ENCODE measurements around the gene CHRM4.

The CHRM4 gene

GRCh38 chr11:46383974-46384701, 7.4 kb downstream of the CHRM4 start:
- Histone ChIP-seq H3K4me1 (ENCODE audit: control insufficient read depth, insufficient read depth, low read depth, low read length) (peaks cover 40% of the 10 kb centered on the region), H3K9me3 (ENCODE audit: control insufficient read depth, low read length) (no peaks in the 10 kb centered on the region), H3K4me3 (ENCODE audit: insufficient read depth in 1 of 2, low read depth in 1 of 2, low read length in 2 of 2) (no peak overlapping the region), H3K27me3 (ENCODE audit: control insufficient read depth in 1 of 2, insufficient read depth in 1 of 2, low read length in 2 of 2) (peaks cover 32 to 44% of the 10 kb centered on the region in 2 experiments), H2AK5ac (ENCODE audit: low read length, severe bottlenecking) (no peak overlapping the region), H3K4me2 (ENCODE audit: low read length, poor library complexity, severe bottlenecking) (no peak overlapping the region), H3K23ac (ENCODE audit: low read length in 2 of 2) (no peak overlapping the region), H3K4ac (ENCODE audit: low read depth in 1 of 2, low read length in 2 of 2) (no peak overlapping the region), H3K79me1 (replicated peaks; ENCODE audit: low read length, poor library complexity, severe bottlenecking) (peaks cover 1% of the 10 kb centered on the region), H2AFZ (ENCODE audit: low read depth, low read length) (no peak overlapping the region), H3K14ac (ENCODE audit: low read length in 2 of 2) (no peak overlapping the region), H2BK120ac (ENCODE audit: low read depth, low read length) (no peak overlapping the region), H2BK5ac (ENCODE audit: low read depth, low read length, poor library complexity, severe bottlenecking) (no peak overlapping the region), H2BK12ac (ENCODE audit: low read length in 2 of 2) (no peak overlapping the region), H3K27ac (ENCODE audit: low read length, poor library complexity, severe bottlenecking) (no peak overlapping the region), H3K18ac (ENCODE audit: low read depth in 1 of 2, low read length in 2 of 2) (no peak overlapping the region), H2BK15ac (ENCODE audit: low read depth, poor library complexity, severe bottlenecking) (no peak overlapping the region), H3K9ac (ENCODE audit: low read length) (no peak overlapping the region), H3K36me3 (ENCODE audit: control insufficient read depth in 1 of 2, insufficient read depth in 2 of 2, low read depth in 1 of 2, low read length in 2 of 2) (no peaks in the 10 kb centered on the region), H4K8ac (ENCODE audit: low read length) (no peak overlapping the region), H4K91ac (ENCODE audit: low read length) (no peak overlapping the region)
- WGBS, result 89% methylated on average over 8 of the region's 12 CpGs
- DNase-seq, result no peak

- peaks cover 1% of the 10 kb centered on the region for H3K79me1 ChIP-seq (replicated peaks; ENCODE audit: low read length, poor library complexity, severe bottlenecking)
- H3K27ac ChIP-seq (ENCODE audit: low read length, poor library complexity, severe bottlenecking), result no peak overlapping the region
- peaks cover 3 to 6% of the 10 kb centered on the region in 2 experiments for H3K36me3 ChIP-seq (ENCODE audit: control insufficient read depth in 1 of 2, insufficient read depth in 2 of 2, low read depth in 1 of 2, low read length in 2 of 2)
- no peak overlapping the region for H4K91ac ChIP-seq (ENCODE audit: low read length)
- H2BK15ac ChIP-seq (ENCODE audit: low read depth, poor library complexity, severe bottlenecking), result no peak overlapping the region
- H3K23ac ChIP-seq (ENCODE audit: low read length in 2 of 2), result no peak overlapping the region
- H4K8ac ChIP-seq (ENCODE audit: low read length), result no peak overlapping the region
- H3K27me3 ChIP-seq (ENCODE audit: control insufficient read depth in 1 of 2, insufficient read depth in 1 of 2, low read length in 2 of 2), result peaks cover 24 to 36% of the 10 kb centered on the region in 2 experiments
- no peak overlapping the region for H3K4ac ChIP-seq (ENCODE audit: low read depth in 1 of 2, low read length in 2 of 2)
- H3K14ac ChIP-seq (ENCODE audit: low read length in 2 of 2), result no peak overlapping the region
- no peak overlapping the region for H3K4me3 ChIP-seq (ENCODE audit: insufficient read depth in 1 of 2, low read depth in 1 of 2, low read length in 2 of 2)
- no peak overlapping the region for H2BK5ac ChIP-seq (ENCODE audit: low read depth, low read length, poor library complexity, severe bottlenecking)
- H3K9ac ChIP-seq (ENCODE audit: low read length), result no peak overlapping the region
- no peak overlapping the region for H3K4me2 ChIP-seq (ENCODE audit: low read length, poor library complexity, severe bottlenecking)
- H2AFZ ChIP-seq (ENCODE audit: low read depth, low read length), result no peak overlapping the region
- H2BK120ac ChIP-seq (ENCODE audit: low read depth, low read length), result no peak overlapping the region
- 79% methylated on average over 5 of the region's 7 CpGs for WGBS
- no peaks in the 10 kb centered on the region for H3K9me3 ChIP-seq (ENCODE audit: control insufficient read depth, low read length)
- H3K4me1 ChIP-seq (ENCODE audit: control insufficient read depth, insufficient read depth, low read depth, low read length), result peaks cover 44% of the 10 kb centered on the region
- DNase-seq, result no peak
- H2BK12ac ChIP-seq (ENCODE audit: low read length in 2 of 2), result no peak overlapping the region
- H3K18ac ChIP-seq (ENCODE audit: low read depth in 1 of 2, low read length in 2 of 2), result no peak overlapping the region
- H2AK5ac ChIP-seq (ENCODE audit: low read length, severe bottlenecking), result no peak overlapping the region
Observed at GRCh38 chr11:46383404-46383758, 8.2 kb downstream of the CHRM4 start.

- Histone ChIP-seq H3K4me1 (ENCODE audit: control insufficient read depth, insufficient read depth, low read depth, low read length) (peaks cover 46% of the 10 kb centered on the region), H4K8ac (ENCODE audit: low read length) (peak overlapping the region; percentile 82), H2BK120ac (ENCODE audit: low read depth, low read length) (no peak overlapping the region), H3K9ac (ENCODE audit: low read length) (no peak overlapping the region), H3K18ac (ENCODE audit: low read depth in 1 of 2, low read length in 2 of 2) (peak overlapping the region; percentile 54 to 84), H3K27ac (ENCODE audit: low read length, poor library complexity, severe bottlenecking) (no peak overlapping the region), H3K4me2 (ENCODE audit: low read length, poor library complexity, severe bottlenecking) (peak overlapping the region; percentile 79), H2BK5ac (ENCODE audit: low read depth, low read length, poor library complexity, severe bottlenecking) (no peak overlapping the region), H3K79me1 (replicated peaks; ENCODE audit: low read length, poor library complexity, severe bottlenecking) (peaks cover 1% of the 10 kb centered on the region), H3K14ac (ENCODE audit: low read length in 2 of 2) (peak overlapping the region in 1 of 2 experiments; percentile 58), H3K27me3 (ENCODE audit: control insufficient read depth in 1 of 2, insufficient read depth in 1 of 2, low read length in 2 of 2) (peaks cover 19 to 31% of the 10 kb centered on the region in 2 experiments), H3K4ac (ENCODE audit: low read depth in 1 of 2, low read length in 2 of 2) (peak overlapping the region; percentile 30 to 76), H3K4me3 (ENCODE audit: insufficient read depth in 1 of 2, low read depth in 1 of 2, low read length in 2 of 2) (peak overlapping the region; percentile 9 to 47), H2BK12ac (ENCODE audit: low read length in 2 of 2) (peak overlapping the region in 1 of 2 experiments; percentile 71), H2AFZ (ENCODE audit: low read depth, low read length) (no peak overlapping the region), H2AK5ac (ENCODE audit: low read length, severe bottlenecking) (no peak overlapping the region), H3K23ac (ENCODE audit: low read length in 2 of 2) (peak overlapping the region in 1 of 2 experiments; percentile 35), H3K36me3 (ENCODE audit: control insufficient read depth in 1 of 2, insufficient read depth in 2 of 2, low read depth in 1 of 2, low read length in 2 of 2) (peaks cover 9 to 12% of the 10 kb centered on the region in 2 experiments), H2BK15ac (ENCODE audit: low read depth, poor library complexity, severe bottlenecking) (no peak overlapping the region), H4K91ac (ENCODE audit: low read length) (peak overlapping the region; percentile 59), H3K9me3 (ENCODE audit: control insufficient read depth, low read length) (no peaks in the 10 kb centered on the region)
- DNase-seq, result peak; percentile 60
- WGBS, result 42% methylated on average over 18 of the region's 18 CpGs
Observed at GRCh38 chr11:46382646-46383403, 8.8 kb downstream of the CHRM4 start.

Data from mesenchymal stem cell (in vitro differentiated cells and primary cell).